ENCODE data around the gene EPB41L3. TPM values are rescaled to one million over a fixed set of nuclear protein-coding genes. Genes with fewer than 3 reads are reported as not detected.
A peak's percentile ranks its signal among the peaks of the same experiment; 100 is the strongest.

EPB41L3 gene
- polyA plus RNA-seq, 1 donor = 131 TPM

GRCh38 chr18:5449858-5450509 lies 93.8 kb downstream of the EPB41L3 start:
- no peak for DNase-seq

- DNase-seq = no peak
Observed at GRCh38 chr18:5447442-5447841, 96.4 kb downstream of the EPB41L3 start.

- no peak for DNase-seq
Observed at GRCh38 chr18:5444847-5445246, 99.0 kb downstream of the EPB41L3 start.

GRCh38 chr18:5444269-5444668 lies 99.5 kb downstream of the EPB41L3 start:
- no peak for DNase-seq

- no peak for DNase-seq
Observed at GRCh38 chr18:5439986-5440696, 103.7 kb downstream of the EPB41L3 start.

GRCh38 chr18:5434425-5434824 lies 109.4 kb downstream of the EPB41L3 start:
- DNase-seq = no peak

GRCh38 chr18:5431836-5432575 lies 111.8 kb downstream of the EPB41L3 start:
- DNase-seq = no peak

GRCh38 chr18:5430131-5430530 lies 113.7 kb downstream of the EPB41L3 start:
- no peak for DNase-seq

- no peak for DNase-seq
Observed at GRCh38 chr18:5429681-5430080, 114.1 kb downstream of the EPB41L3 start.

- no peak for DNase-seq
Observed at GRCh38 chr18:5425721-5426120, 118.1 kb downstream of the EPB41L3 start.

- DNase-seq = no peak
Observed at GRCh38 chr18:5424903-5425664, 118.7 kb downstream of the EPB41L3 start.

- DNase-seq = no peak
Observed at GRCh38 chr18:5422626-5423025, 121.2 kb downstream of the EPB41L3 start.

- no peak for DNase-seq
Observed at GRCh38 chr18:5421981-5422380, 121.8 kb downstream of the EPB41L3 start.

GRCh38 chr18:5420906-5421305 lies 122.9 kb downstream of the EPB41L3 start:
- DNase-seq = no peak

- DNase-seq = no peak
Observed at GRCh38 chr18:5419601-5420000, 124.2 kb downstream of the EPB41L3 start.

- DNase-seq = no peak
Observed at GRCh38 chr18:5419030-5419429, 124.8 kb downstream of the EPB41L3 start.

- peak; percentile 28 for DNase-seq
Observed at GRCh38 chr18:5417342-5417741, 126.5 kb downstream of the EPB41L3 start.

- DNase-seq = no peak
Observed at GRCh38 chr18:5416112-5416511, 127.7 kb downstream of the EPB41L3 start.

GRCh38 chr18:5415665-5416064 lies 128.1 kb downstream of the EPB41L3 start:
- no peak for DNase-seq

- DNase-seq = no peak
Observed at GRCh38 chr18:5415031-5415430, 128.8 kb downstream of the EPB41L3 start.

GRCh38 chr18:5414546-5414945 lies 129.3 kb downstream of the EPB41L3 start:
- DNase-seq = no peak

GRCh38 chr18:5413447-5413846 lies 130.3 kb downstream of the EPB41L3 start:
- DNase-seq = no peak

GRCh38 chr18:5410582-5410981 lies 133.2 kb downstream of the EPB41L3 start:
- DNase-seq = no peak

Measured in hindlimb muscle (tissue), 1 donor.